GM19455 (cell line): Measurements from ENCODE around the gene DZIP1.

Source experiments
- ATAC-seq: cut with Tn5 transposase; IDR thresholded peaks from one replicate; pipeline ENCODE4 v1.9.1; 2021; ENCODE audit not compliant: unreplicated experiment

DZIP1 gene

DNA sequence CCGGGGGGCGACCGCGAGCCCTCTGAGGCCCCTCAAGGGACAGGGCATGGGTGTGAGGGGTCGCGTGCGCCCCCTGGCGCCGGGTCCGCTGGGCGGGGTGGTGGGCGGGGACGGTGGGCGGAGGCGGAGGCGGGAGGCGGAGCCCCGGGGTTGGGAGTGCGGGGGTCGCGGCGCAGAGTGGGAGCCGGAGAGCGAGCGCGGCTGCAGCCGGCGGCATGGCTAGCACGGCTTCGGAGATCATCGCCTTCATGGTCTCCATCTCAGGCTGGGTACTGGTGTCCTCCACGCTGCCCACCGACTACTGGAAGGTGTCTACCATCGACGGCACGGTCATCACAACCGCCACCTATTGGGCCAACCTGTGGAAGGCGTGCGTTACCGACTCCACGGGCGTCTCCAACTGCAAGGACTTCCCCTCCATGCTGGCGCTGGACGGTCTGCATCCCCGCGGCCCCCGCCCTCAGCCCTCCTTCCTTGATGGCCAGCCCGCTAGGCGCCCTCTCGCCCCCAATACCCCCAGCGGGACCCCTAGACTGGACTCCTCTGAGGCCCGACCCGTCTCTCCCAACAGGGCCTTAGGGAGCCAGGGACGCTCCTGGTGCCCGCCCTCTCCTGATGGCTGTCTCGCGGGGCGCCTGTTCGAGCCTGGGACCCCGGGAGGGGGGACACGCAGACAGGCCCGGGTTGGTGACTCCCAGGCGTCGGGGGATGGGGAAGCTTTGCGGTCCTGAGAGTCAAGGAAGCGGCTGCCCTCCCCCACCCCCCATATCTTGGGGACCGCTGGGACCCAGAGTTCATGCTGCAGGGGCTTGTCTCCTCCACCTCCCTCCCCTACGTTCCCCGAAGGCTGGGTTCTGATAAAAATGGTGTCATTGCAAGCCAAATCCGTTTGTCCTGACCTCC, 91.7 kb downstream of the DZIP1 start, which contains the start of gene CLDN10:
Gene CLDN10, plus strand, starts transcription at position 182 of the 903 bp plus-strand sequence. Its CDS starts 34 bp downstream, at position 216.
- no peak for ATAC-seq

DNA sequence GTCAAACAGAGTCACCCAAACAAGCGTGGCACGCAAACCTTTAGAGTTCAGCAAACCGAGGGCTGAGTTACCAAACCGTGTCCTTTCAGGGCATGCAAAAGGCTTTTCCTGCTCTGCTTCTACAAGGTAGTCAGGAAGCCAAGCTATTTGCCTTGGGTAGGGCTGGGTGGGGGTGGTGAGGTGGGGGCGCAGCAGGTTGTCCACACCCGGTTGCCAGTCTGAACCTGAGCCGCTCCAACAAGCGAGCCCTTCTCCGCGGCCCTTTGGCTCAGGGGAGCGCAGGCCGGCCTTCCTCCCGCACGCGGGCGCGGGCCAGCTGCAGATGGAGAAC, 92.3 kb downstream of the DZIP1 start:
- no peak for ATAC-seq

GRCh38 chr13:95547531-95548167, 96.9 kb downstream of the DZIP1 start:
- ATAC-seq = no peak

- ATAC-seq = no peak
Observed at GRCh38 chr13:95546919-95547318, 97.6 kb downstream of the DZIP1 start.

DNA sequence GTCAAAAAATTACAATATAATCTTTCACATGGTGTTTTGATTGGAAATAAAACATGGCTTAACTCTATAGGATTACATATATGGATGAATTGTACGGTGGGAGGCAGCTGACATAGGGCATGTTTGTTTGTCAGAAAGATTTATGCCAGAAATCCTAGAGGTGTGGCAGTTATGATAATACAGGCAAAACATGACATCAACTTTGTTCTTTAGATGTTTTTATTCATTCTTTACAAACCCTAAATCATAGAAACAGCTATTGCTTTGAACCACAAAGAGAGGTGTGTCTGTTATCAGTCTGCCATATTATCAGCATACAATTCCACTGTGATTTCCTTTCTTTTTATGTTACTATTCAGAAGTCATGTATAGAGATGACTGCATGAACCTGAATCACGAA, 100.2 kb downstream of the DZIP1 start:
- no peak for ATAC-seq

DNA sequence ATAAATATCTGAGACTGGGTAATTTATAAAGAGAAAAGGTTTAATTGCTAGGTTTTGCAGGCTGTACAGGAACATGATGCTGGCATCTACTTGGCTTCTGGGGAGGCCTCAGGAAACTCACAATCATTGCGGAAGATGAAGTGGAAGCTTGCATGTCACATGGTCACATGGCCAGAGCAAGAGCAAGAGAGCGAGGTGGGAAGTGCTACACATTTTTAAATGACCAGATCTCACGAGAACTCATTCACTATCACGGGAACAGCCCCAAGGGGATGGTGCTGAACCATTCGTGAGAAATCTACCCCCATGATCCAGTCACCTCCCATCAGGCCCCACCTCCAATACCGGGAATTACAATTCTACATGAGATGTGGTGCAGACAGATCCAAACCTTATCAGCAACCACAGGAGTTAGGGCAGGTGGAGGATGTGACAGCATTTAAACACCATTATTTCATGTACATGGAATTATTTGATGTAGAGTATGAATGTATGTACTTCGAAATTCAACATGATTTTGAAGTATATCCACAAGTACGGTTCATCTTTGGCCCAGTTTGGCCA, 102.5 kb downstream of the DZIP1 start:
- ATAC-seq = no peak

DNA sequence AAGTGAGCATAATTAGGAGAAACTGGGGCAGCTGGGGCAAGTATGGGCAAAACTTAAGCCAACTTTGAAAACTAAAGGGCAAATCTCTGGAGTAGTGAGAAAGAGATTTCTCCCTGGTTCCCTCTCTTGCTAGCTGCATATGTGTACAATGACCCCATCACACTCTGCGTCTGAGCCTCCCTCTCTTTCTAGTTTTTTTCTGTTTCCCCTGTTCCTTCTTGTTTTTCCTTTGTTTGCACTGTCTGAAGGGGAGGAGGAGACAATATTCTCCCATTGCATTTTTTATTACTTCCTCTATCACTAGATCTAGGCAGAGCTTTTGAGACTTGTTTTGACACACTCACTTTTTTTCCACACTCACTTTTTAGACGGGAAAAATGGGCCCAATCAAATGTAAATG, 103.2 kb downstream of the DZIP1 start:
- ATAC-seq = no peak

DNA sequence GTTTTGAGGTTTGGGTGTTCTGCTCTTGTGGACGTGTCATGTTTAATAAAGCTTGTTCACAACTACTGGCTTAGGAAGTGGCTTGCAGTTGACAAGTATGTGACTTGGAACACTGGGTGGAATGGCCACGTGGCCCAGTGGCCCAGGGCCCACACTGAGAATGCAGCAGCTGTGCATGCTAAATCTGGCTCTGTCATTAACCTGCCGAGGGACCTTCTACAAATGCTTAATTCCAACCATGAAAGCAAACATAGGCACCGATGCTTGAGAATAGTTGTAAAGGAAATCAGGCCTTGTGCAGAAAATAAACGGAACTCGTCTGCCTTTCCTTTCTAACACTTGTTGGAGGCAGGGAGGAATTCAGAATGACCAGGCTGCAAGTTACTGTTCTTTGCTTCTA, 103.6 kb downstream of the DZIP1 start:
- no peak for ATAC-seq

DNA sequence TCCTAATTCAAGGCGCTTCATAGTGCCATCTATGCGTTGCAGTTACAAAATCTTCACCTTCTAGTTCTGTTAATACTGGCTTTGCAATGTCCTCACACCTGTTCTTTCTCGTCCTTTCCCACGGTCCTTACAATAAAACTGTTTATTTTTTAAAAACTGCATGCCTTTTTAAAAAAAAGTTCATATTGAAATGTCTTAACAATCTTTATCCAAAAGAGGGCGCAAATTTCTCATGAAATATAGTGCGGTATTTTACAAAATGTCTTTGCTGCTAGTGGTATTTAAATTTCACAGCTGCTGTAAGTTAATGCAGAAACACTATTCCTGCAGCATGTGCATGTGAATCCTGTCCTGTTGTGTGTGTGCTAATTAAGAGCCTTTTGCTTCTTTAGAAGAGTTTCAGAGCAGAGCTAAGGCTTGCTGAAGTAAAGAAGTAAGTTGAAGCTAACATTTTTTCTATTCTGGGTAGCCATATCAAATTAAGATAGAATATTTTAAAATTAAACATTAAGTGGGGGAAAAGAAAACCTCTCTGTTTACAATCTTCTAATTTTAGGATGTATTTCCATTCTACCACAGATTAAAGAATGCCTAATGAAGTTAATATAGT, 107.8 kb downstream of the DZIP1 start:
- ATAC-seq = no peak

- ATAC-seq = no peak
Observed at GRCh38 chr13:95535243-95535642, 109.3 kb downstream of the DZIP1 start.

DNA sequence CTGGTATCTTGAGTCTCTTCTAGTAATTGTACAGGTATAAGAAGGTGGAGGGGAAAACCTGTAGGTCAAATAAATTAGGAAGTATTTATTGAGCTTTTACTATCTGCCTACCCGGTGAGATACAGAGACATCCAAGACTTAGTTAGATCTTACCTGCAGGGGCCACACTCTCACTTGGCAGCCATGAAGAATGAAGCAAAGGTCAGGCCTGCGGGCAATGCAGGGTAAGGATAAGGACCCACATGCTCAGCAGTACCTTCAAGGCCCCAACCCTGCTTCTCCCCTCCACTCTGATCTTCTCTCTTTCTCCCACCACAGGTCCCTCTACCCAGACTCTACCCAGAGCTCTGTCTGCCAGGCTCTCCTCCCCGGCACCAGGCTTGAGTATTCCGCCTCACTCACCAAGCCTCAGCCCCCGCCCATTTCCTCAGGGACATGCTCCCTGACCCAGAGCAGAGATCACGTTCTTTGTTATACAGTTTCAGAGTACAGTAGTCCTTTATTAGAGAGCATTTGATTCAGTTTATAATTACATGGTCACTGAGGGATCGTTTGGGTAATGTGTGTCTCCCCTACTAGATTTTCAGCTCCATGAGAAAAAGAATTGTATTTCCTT, 110.9 kb downstream of the DZIP1 start:
- no peak for ATAC-seq

GRCh38 chr13:95530178-95530577, 114.3 kb downstream of the DZIP1 start:
- no peak for ATAC-seq
